OCI-LY3 (cell line): ENCODE measurements around the gene KLC1.

ENCODE experiments used
- CTCF ChIP-seq: fragments of 200-600, 300-600 bp; sonication (generic); IDR thresholded peaks from 2 replicates; pipeline ENCODE4 v1.5.1; 2014; ENCODE audit warnings: antibody characterized with exemption, low read length, low read depth
- EZH2phosphoT487 ChIP-seq: fragments of 200-600 bp; shearing (Covaris generic); IDR thresholded peaks from 2 replicates; pipeline ENCODE4 v1.6.1; 2018; ENCODE audit warnings: antibody characterized with exemption, mixed run types, low read depth

GRCh38 chr14:103734081-103734888 is 105.3 kb downstream of the KLC1 start:
- TF ChIP-seq CTCF (no peak), EZH2phosphoT487 (no peak)
